Erythroblast (primary cell): ENCODE measurements around the gene CWC27.

Experiments
- GATA1 ChIP-seq: IDR thresholded peaks from 2 replicates; pipeline ENCODE4 v1.6.1; 2011; ENCODE audit warnings: low read depth, mild to moderate bottlenecking, control low read depth, low read length, moderate library complexity
- POLR2A ChIP-seq: IDR thresholded peaks from 2 replicates; pipeline ENCODE4 v1.6.1; 2011; ENCODE audit warnings: mild to moderate bottlenecking, low read length

- TF ChIP-seq POLR2A (no peak), GATA1 (no peak)
These were observed 263.5 kb downstream of the CWC27 start for GRCh38 chr5:65032250-65032649.
